ENCODE results near the gene CAPN1.

DNA sequence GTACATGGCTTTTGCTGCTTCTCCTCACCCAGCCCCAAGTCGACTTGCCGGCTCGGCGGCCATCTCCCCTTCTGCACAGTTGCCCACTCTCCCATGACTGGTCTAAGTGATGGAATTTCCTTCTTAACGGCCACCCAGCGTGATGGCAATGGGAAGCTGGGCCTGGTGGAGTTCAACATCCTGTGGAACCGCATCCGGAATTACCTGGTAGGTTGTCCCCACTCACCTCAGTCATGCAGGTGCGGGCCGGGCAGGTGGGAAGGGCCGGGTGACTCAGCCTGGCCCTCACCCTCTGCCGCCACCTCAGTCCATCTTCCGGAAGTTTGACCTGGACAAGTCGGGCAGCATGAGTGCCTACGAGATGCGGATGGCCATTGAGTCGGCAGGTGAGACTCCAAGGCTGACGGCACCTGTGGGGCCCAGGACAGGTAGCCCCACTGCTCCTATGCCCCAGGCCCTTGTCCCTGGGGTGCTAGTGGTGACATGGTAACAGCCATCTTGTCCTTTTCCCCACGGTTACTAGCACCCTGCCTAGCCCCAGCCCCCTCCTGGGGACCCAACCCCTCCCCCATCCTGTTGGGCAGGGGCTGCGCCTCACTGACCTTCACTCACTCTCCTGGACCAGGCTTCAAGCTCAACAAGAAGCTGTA, 28.1 kb downstream of the CAPN1 start:
- TF ChIP-seq POLR2A (IDR thresholded peaks at IDR 0.05): no peak
- TF ChIP-seq, protein P1, sequence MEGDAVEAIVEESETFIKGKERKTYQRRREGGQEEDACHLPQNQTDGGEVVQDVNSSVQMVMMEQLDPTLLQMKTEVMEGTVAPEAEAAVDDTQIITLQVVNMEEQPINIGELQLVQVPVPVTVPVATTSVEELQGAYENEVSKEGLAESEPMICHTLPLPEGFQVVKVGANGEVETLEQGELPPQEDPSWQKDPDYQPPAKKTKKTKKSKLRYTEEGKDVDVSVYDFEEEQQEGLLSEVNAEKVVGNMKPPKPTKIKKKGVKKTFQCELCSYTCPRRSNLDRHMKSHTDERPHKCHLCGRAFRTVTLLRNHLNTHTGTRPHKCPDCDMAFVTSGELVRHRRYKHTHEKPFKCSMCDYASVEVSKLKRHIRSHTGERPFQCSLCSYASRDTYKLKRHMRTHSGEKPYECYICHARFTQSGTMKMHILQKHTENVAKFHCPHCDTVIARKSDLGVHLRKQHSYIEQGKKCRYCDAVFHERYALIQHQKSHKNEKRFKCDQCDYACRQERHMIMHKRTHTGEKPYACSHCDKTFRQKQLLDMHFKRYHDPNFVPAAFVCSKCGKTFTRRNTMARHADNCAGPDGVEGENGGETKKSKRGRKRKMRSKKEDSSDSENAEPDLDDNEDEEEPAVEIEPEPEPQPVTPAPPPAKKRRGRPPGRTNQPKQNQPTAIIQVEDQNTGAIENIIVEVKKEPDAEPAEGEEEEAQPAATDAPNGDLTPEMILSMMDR (IDR thresholded peaks at IDR 0.05): no peak

Measured in heart left ventricle (tissue), 13 donors.